Fibroblast of mammary gland (primary cell): ENCODE measurements around the gene TBC1D32.

Experiments
- DNase-seq: peaks from one replicate; pipeline ENCODE4 v3.0.0-alpha.2; 2010; ENCODE audit warnings: low read depth
- H3K4me3 ChIP-seq: 2 replicates; pipeline ENCODE4 v1.5.1; 2011; ENCODE audit warnings: low read depth, mild to moderate bottlenecking, low read length, moderate library complexity; ENCODE audit not compliant: control insufficient read depth
- TF ChIP-seq, protein P1 (sequence below): conservative IDR thresholded peaks from 2 replicates; pipeline ENCODE4 v1.5.1; 2011; ENCODE audit warnings: low read depth, low read length, inconsistent platforms; ENCODE audit not compliant: control insufficient read depth, insufficient read depth

The TBC1D32 gene

DNA sequence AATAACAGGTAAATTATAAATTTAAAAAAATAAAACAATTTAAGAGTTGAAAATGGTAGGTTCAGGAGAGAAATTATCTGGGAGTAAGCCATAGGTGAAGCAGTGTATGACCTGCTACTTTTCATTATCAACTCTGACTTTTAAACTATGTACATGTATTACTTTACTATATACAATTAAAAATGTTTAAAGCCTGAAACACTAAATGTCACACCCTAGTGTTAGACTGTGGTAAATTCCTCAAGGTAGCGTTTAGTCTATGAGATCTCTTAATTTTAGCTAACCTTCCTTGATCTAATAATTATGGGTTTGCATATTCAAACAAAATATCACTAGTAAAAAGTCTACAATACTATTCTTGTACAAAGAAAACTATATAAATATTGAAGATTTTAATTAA, 22.3 kb upstream of the TBC1D32 start:
- H3K4me3 ChIP-seq: no peak overlapping the region
- no peak for DNase-seq
- TF ChIP-seq, protein P1, sequence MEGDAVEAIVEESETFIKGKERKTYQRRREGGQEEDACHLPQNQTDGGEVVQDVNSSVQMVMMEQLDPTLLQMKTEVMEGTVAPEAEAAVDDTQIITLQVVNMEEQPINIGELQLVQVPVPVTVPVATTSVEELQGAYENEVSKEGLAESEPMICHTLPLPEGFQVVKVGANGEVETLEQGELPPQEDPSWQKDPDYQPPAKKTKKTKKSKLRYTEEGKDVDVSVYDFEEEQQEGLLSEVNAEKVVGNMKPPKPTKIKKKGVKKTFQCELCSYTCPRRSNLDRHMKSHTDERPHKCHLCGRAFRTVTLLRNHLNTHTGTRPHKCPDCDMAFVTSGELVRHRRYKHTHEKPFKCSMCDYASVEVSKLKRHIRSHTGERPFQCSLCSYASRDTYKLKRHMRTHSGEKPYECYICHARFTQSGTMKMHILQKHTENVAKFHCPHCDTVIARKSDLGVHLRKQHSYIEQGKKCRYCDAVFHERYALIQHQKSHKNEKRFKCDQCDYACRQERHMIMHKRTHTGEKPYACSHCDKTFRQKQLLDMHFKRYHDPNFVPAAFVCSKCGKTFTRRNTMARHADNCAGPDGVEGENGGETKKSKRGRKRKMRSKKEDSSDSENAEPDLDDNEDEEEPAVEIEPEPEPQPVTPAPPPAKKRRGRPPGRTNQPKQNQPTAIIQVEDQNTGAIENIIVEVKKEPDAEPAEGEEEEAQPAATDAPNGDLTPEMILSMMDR: peak; percentile 24

DNA sequence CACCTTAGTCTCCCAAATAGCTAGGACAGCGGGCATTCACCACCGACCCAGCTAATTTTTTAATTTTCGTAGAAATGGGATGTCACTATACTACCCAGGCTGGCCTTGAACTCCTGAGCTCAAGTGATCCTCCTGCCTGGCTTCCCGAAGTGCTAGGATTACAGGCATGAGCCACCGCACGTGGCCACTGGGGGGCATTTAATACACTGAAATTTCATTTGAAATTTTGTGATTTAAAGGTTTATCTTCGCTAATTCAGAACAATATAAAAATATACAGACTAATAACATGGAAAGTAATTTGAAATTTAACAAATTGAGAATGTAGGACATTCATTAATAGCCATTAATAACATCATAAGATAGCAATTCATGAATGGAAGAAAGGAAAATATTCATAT, 20.5 kb upstream of the TBC1D32 start:
- TF ChIP-seq, protein P1: peak; percentile 36
- H3K4me3 ChIP-seq: no peak overlapping the region
- DNase-seq: peak; percentile 14

DNA sequence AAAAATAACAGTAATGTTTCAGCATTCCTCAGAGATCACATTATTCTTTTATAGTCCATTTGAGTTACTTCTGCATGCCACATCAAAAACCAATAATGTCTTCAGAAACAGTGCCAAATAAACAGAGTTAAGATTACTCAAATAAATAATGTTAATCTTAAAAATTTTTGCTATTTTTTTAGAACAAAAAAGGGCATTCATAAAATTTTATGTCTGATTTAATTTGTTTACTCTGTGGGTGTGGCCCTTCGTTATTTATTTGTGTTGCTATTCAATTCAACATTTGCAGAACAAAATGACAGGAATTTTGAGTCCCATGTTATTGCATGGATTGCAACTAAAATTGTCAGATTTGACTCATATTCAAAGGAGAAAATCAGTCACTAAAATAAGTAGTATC, 18.7 kb upstream of the TBC1D32 start:
- TF ChIP-seq, protein P1: no peak
- H3K4me3 ChIP-seq: no peak overlapping the region
- no peak for DNase-seq

DNA sequence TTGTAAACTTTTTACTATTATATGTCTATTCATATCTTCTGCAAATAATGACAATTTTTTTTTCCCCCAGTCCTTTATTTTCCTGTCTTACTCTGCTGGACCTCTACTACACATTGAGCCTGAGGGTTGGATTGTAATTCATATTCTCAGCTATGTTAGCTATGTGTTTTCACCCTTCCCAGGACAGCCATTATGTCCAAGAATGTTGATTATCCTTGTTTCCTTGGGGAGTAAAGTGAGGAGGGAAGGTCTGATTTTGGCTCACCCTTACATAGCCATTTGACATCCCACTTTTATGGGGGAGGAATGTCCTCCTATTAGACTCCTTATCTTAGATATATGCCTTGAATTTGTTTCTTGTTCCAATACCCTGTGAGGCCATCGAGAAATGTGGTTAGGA, 17.6 kb upstream of the TBC1D32 start:
- TF ChIP-seq, protein P1: no peak
- no peak for DNase-seq
- H3K4me3 ChIP-seq: no peak overlapping the region

DNA sequence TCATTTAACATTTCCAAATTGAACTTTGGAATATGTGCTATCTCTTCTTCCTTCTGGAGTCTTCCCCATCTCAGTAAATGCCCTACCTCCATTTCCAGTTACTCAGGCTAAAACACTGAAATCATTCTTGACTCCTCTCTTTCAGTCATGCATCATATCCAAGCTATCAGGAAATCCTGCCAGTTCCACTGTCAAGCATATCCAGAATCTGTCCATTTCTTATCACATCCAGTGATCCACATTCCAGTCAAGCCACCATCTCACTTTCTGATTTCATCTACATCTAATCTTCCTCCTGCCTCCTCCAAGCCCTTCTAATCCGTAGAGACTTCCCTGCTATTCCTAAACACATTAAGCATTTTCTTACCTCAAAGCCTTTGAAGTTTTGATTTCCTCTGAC, 15.3 kb upstream of the TBC1D32 start:
- DNase-seq: no peak
- TF ChIP-seq, protein P1: no peak
- no peak overlapping the region for H3K4me3 ChIP-seq

DNA sequence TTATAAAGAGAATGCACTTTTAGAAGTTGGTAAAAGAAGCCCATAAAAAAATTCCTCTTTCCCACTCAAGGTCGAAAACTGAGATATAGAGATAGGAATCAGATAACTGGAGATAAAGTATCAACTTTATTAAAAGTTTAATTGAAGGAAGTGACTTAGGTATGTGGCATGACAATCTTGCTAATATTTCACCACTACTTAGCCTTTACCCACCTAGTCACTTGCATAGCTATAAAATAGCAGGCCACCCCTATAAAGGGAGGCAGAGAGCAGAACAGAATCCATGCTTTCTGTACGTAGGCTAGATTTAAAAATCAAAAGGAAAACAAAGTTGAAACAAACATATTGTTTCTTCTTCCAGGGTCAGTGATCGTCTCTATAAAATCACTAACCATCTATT, 13.2 kb upstream of the TBC1D32 start:
- TF ChIP-seq, protein P1: no peak
- DNase-seq: no peak
- H3K4me3 ChIP-seq: no peak overlapping the region

DNA sequence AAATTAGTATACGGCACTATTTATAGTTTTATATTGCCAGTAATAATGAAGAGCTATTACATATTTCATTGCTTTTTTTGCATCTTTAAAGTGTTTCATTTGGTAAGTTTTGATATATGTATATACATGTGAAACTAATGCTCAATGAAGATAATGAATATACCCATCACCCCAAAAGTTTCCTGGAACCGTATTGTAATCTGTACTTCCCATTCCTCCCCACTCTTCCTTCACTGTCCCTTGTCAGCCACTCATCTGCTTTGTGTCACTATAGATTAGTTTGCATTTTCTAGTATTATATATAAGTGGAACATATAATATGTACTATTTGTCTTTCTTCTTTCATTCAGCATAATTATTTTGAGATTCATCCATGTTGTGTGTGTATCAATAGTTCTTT, 10.3 kb upstream of the TBC1D32 start:
- no peak for DNase-seq
- TF ChIP-seq, protein P1: no peak
- H3K4me3 ChIP-seq: no peak overlapping the region
